ENCODE data around the gene MITD1.
A peak's percentile ranks its signal among the peaks of the same experiment; 100 is the strongest.
"Not testable (repeated sequence)": the region's sequence is repeated elsewhere in the genome, so short reads cannot be mapped to it uniquely, and the experiment has no call there.

Gene MITD1

DNA sequence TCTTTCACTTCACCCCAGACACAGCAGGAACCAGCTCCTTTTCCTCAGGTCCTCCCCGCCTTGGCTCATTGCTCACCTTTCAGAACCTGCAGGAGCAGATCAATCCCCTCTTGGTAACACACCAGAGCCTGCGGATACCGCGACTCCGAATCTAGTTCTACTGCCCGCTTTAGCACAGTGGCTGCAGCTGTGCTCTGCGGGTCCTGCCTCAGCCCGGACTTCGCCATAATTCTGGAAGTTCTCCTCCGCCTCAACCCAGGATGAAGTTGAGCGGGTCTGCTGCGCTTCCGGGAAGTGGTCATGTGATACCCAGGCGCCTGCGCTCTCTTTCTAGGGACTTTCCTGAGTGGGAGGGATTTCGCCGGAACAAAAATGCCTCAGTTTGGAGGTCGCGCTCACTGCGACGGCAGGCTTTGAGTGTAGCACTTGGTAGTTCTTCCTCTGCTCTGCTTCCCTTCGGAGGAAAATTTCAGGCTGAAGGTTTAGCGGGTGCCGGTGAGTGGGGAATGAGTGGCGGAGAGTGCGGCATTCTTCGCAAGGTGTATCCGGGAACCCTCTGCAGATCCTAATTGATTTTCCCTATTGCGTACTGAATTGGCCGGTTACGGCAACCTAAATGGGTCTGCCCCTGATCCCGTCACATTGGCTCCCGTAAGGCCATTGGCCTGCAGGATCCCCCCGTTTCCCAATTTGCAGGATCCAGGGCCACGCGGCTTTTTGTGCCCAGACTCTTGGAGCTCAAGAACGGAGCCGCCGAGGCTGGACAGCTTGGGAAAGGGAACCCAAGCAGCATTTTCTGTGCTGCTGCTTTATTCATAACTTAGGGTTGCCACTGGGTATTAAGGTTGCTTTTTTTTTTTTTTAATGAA is at the start of gene MITD1, which contains the start of gene MRPL30:
MITD1 (minus strand) TSS at position 304 of the 869 bp plus-strand sequence; CDS start at position 227, 77 bp downstream.
MRPL30 (plus strand) TSS at position 430 of the 869 bp plus-strand sequence. CDS start 5,020 bp downstream, outside the sequence.
- peak; percentile 93 for DNase-seq

DNA sequence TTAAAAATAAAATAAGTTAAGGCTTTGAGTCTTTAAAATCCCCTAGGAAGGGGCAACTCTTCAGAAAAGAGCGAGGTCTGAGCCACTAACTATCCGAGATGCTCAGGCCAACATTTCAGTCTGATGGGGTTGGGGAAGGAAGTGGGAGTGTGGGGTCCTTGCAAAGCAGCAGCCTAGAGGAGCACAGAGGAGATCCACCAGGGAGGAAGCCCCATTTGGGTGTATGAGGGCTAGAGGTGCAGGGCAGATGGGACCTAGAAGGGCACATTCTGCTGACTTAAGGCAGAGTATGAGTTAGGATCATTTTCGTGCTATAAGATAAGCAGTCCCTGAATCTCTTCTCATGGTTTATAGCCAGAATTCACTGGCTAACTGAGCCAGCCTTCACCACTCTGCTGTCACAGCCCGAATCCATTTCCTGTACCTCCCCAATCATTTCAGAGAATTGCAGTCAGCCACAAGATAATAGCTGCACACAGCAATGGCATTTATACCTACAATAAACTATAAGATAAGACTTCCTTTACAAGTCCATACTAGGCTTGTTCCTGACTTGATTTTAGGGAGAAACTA is 37.2 kb upstream of the MITD1 start:
- DNase-seq = peak; percentile 54

DNA sequence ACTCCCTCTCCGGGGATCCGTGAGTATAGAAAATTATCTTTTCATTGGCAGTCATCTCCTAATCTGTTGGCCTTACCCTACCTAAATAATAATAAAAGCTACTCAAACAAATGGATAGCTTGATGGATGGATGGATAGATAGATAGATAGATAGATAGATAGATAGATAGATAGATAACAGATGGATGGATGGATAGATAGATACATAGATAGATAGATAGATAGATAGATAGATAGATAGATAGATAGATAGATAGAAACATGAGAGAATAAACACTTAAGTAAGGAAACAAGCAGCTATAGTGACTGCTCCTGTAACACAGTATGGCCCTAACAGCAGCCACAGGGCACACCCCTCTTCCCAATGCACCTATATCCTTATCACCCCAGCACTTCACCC is 35.2 kb upstream of the MITD1 start:
- no peak for DNase-seq

DNA sequence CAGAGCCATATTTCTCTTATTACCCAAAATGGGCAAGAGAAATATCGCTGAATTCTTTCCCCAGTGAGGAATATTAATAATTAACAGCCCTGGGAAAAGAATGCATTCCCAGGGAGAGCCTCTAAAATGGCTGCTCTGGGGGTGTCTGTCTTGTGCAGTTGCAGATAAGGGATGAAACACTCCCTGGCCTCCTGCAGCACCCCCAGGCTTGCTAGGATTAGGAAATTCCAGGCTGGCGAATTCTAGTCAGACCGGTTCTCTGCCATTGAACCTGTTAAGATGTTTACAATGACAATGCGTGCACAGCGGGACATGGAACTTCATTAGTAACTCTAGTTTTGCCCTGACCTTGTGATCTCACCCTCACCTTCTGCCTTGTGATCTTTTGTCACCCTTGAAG is 24.6 kb upstream of the MITD1 start:
- no peak for DNase-seq

DNA sequence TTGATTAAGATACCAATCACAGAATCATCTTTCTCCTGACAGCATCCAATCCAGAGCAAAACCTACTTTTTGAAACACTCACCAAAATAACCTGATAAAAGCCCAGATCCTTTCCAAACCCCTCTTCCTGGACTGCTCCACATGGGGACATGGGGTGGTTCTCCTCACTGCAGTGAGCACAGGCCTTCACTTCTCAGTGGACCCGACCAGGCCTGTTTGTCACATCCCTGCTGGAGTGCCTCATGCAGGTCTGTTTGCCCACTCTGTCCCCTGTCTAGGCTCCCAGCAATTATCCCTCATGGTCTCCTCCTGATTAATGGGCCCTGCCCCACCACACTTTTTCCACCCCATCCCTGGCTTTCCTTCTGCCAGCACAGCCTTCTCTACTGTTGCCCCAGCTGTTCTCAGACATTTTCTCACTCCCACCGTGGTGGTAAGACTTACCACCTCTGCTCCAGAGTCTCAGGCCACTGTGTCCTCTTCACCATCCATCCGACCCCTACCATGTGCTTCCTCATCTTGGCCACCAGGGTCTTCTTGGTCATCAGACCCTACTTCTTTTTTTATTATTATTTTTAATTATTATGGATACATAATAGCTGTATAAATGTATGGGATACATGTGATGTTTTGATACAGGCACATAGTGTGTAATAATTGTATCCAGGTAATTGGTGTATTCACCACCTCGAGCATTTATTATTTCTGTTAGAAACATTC is 21.3 kb upstream of the MITD1 start:
- no peak for DNase-seq

DNA sequence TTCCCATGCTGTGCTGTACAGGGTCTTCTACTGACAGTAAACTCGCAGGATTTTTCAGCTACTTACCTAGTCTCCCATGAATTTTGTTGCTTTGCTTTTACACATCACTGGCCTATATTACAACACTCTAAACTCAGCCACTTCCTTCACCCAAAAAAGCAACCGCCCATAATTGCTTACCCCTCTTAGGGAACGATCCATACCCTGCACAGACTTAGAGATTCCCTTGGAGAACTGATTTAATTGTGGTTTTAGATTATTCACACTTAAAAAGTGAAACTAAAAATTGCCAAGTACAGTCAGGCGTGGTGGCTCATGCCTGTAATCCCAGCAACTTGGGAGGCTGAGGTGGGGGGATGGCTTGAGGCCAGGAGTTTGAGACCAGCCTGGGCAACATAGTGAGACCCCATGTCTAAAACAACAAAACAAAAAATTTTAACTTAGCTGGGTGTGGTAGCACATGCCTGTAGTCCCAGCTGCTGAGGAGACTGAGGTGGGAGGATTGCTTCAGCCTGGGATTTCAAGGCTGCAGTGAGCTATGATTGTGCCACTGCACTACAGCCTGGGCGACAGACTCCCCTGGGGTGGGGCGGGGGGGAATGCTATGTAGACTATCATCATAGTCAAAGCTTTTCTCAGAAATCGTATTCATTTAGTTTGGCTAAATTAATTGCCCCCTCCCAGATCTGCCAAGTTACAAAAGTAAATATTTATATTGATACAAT is 19.4 kb upstream of the MITD1 start:
- no peak for DNase-seq

DNA sequence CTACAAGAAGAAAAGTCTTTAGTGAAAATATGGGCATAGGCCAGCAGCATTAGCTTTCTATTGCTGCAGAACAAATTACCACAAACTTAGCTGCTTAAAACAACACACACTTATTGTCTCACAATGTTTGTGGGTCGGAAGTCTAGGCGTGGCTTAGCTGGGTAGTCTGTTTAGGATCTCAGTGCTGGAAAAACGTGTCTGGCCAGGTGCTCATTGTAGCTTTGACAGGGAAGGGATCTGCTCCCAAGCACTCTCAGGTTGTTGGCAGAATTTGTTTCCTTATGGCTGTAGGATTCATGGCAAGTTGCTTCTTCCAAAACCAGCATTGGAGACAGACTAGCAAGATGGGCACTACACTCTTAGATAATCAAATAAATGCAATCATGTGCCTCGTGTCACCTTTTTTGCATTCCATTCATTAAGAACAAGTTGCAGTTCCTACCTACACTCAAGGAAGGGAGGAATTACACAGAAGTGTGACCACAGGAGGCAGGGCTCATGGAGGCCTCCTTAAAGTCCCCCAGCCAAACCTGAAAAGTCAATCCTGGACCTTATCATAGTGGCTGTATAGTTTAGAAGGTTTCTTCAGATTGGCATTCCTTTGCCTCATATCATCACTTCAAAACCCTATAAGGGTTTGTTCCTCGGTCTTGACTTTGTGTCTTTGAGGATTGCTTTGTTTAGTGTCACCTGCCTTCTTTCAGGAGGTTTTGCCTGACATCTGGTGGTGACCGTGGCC is 17.4 kb upstream of the MITD1 start:
- DNase-seq = no peak

DNA sequence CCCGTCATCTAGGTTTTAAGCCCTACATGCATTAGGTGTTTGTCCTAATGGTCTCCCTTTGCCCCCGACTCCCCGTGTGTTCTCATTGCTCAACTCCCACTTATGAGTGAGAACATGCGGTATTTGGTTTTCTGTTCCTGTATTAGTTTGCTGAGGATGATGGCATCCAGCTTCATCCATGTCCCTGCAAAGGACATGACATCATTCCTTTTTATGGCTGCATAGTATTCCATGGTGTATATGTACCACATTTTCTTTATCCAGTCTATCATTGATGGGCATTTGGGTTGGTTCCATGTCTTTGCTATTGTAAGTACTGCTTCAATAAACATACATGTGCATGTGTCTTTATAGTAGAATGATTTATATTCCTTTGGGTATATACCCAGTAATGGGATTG is 11.5 kb upstream of the MITD1 start:
- DNase-seq = not testable (repeated sequence)

DNA sequence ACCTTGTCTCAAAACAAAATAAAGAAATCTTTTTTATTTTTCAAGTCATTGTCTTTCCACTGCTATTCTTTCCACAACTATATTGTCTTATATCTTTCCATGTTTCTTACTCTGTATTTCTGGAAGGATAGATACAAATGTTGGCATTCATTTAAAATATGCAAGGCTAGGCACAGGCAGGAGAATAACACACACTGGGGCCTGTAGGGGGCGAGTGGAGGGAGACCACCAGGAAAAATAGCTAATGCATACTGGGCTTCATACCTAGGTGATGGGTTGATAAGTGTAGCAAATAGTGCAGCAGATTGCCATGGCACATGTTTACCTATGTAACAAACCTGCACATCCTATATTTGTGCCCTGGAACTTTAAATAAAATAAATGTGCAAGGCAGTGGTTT is 9.7 kb upstream of the MITD1 start:
- no peak for DNase-seq

DNA sequence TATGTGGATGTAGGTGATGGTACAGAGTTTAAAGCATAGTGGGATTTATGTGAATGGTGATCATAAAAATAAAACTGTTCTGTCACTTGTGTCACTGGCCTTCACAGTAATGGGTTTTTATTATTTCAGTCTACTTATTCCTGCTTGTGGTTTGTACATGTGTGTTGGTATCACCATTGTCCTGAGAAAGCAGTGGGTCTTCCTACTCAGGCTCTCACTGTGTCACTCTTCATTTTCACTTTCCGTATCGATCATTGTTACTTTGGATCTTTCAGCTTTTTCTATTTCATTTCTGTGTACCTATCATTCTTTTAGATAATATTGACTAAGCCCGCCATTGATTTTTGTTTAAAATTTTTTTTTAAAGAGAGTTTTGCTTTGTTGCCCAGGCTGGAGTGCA is 7.5 kb upstream of the MITD1 start:
- DNase-seq = no peak

DNA sequence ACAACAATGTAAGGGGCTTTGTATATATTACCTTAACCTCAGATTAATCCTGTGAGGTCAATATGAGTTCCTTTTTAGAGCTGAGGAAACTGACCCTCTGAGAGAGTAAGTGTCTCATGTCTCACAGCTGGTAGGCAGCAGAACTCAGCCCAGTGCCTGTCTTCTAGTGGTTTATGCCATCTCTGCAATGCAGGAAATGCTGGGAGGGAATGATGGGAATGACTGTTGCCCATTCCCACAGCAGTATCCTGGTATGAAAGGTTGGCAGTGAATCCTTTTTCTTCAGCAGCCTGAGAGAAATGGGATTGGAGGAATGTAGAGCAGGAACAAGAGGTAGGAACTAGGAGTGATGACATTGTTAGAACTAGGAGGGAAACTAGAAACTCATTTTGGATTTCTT is 6.2 kb upstream of the MITD1 start:
- DNase-seq = no peak

DNA sequence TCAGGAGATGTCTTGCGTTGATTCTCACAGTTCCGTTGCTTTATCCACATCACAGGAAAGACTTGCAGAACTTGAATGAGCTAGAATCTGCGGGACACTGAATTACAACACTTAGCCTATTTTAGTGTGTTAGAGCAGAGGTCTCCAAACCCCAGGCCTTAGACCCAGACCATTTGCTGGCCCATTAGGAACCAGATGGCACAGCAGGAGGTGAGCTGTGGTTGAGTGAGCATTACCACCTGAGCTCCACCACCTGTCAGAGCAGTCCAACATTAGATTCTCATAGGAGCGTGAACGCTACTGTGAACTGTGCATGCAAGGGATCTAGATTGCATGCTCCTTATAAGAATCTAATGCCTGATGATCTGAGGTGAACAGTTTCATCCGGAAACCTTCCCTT is 4.0 kb upstream of the MITD1 start:
- no peak for DNase-seq

DNA sequence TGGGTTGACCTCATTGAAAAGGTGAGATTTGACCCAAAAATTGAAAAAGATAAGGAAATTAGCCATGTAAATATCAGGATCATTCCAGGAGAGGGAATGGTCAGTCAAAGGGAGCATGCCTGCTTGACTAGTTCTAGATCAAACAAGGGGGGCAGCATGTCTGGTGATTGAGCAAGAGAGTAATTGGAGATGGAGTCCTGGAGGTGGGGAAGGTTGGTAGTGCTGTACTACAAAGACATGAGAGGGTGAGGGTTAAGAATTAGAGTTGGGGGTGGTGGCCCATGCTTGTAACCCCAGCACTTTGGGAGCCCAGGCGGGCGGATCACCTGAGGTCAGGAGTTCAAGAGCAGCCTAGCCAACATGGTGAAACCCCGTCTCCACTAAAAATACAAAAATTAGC is 2.2 kb upstream of the MITD1 start:
- DNase-seq = no peak

DNA sequence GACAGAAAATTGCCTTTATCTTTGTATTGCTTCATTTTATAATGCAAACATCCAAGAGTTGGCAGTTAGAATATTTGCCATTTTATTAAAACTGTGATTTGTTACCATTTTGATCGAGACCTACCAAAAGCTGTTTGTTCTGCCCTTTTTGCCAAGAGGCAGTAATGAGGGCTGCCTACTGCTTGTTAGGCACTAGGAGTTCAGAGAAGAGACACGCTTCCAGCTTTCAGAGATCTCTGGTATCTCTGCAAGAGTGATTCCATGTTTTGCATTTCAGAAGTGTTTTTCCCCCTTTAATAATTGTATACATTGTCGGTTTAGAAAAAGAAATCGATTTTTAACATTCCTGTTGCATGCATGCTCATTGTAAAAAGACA is 754 bp upstream of the MITD1 start:
- peak; percentile 11 for DNase-seq

DNA sequence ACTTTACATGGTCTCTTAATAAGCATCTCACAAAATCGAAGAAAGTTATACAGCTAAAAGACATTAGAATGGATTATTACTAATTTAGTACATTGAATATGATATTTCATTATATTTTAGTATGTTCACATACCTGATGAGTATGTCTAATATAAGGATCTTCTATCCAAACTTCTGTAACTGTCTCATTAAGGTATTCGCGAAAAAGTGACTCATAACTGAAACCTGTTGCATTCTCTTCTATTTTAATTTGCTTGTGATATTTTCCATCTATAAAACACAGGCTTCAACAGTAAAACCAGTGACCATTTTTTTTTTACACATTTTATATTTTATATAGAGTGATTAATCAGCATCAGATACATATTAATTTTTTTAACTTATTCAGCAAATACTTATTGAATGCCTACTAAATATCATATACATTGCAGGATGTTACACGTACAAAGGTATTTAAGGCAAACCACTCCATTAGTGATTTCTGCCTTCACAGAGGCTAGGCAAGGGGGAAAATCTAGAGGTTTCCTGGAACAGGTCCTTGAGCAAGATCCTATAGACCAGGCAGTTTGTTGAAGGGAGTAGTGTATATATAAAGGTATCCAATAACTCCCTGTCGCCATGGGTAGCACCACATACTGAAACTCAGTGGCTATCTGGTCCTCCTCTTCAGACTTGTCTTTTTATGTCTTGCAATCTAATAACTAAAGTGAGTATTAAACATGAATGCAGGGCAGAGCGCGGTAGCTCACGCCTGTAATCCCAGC is 9.3 kb downstream of the MITD1 start:
- DNase-seq = no peak

DNA sequence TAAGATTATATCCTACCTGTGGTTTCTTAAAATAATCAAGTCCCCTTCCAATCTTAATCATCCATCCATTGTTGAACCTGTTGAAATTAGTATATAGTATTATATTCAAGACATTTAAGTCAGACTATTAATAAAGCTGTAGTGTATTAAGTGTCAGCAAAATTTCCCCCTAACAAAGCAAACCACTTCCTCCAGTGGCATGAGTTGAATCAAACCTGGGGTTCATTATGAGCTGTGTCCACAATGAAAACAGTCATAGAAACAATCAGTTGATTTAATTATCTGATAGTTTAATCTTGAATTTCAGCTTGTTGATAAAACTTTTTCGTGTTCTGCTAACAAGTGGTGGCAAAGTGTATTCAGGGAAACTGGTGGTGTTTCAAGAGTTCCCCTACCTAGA is 11.3 kb downstream of the MITD1 start:
- no peak for DNase-seq

DNA sequence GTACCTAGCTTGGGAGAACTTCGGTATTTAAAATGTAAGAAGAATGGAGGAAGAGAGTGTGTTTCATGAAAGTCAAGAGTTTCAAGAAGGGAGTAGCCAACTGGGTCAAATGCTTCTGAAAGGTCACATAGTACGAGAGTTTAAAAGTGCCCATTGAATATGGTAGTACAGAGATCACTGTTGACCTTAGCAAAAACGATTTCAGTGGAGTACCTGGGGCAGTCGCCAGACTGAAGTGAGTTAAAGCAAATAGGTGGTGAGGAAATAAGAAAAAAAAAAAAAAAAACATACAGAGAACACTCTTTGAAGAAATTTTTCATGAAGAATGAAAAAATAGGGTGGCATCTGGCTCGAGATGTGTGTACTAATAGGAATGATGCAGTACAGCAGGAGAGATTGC is 14.6 kb downstream of the MITD1 start:
- no peak for DNase-seq

DNA sequence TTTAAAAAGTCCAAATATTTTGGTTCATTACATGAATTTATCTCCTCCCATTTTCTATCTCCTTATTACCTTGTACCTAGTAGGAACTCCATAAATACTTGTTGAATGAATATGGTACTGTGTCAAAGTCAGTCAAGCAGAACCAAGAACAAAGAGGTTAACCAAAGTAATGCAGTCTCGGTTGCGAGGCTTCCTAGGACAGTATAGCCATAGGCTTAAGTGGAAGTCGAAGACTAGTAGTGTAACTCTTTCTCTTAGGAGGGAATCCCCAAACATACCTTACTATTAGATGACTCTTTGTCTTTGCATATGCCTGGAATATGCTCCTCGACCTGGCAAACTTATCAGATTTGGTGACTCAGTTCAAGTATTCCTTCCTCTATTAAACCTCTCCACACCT is 21.3 kb downstream of the MITD1 start:
- DNase-seq = no peak

DNA sequence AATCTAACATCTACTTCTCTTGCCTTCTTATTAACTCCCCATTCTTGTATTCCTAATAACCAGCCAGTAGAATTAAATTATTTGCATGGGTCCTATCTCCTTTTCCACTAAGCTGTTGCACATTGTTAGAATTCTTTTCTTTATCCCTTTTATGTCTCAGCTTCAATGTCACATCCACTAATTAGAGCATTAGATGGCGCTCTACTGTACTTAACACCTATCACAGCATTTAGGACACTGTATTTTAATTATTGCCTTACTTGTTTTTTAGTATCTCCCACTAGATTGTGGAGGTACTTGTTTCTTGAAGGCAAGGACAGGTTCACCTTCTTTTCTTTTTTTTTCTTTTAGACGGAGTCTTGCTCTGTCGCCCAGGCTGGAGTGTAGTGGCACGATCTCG is 22.3 kb downstream of the MITD1 start:
- DNase-seq = no peak

DNA sequence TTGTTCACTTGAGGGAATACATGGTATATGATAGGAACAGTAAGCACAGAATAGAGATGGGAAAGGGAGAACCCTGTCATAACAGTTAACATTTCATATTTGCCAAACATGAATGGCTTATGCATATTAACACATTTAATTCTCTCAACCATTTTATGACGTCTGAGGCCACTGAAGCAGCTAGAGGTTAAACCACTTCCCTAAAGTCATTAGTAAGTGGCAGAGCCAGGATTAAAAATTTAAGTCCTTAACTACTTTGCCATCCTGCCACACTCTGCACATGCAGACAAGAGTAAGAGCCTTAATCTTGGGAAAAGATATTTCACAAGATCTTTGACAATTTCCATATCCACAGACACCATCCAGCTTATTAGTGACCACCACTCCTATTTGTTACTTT is 24.0 kb downstream of the MITD1 start:
- no peak for DNase-seq

DNA sequence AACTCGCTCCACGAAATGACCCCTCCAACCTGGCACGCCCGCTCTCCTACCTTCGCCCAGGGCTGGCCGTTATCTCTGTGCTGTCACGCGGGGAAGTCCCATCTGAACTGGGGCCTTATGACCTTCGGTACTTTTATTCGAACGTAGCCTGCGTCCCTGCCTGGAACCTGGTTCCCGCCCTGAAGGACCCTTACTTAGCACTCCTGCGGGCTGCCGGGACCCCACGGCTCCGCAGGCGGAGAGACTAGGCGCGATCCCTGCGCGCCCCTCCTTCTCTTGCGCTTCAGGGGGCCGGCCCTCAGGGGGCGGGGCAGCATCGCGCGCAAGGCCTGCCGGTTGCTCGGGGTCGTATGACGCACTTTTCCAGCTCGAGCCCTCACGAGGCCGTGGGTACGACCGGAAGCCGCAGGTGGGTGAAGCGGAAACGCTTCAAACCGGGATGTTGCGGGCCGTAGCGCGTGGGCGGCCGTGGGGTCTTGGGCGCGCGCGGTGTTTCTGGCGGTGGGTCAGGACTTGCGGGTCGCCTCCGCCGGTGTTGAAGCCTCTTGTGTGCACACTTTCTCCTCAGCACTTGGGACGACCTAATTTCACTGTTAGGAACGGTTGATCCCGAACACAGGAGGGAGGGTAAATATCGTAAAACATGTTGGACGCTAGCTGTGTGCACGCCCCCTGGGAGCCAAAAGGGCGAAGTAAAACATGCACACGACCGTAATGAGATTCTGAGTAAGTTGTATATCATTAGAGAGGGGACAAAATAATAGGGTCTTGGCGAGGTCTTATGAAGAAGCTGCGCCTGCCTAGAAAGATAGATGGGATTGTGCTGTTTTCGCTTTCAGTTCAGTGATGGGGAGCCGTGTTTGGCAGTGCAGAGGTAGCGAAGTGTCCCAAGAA is 26.0 kb downstream of the MITD1 start, which contains the start of the genes LIPT1 and TSGA10:
LIPT1 (plus strand) TSS at position 325 of the 894 bp plus-strand sequence. CDS start 6,991 bp downstream, outside the sequence.
TSGA10 (minus strand) TSS at position 300 of the 894 bp plus-strand sequence. CDS start 45,503 bp downstream, outside the sequence.
- DNase-seq = peak; percentile 90

All from OCI-M1 (cell line).